ENCODE results near the gene RCOR3.
"Not testable (repeated sequence)": the region's sequence is repeated elsewhere in the genome, so short reads cannot be mapped to it uniquely, and the experiment has no call there.

The RCOR3 gene

GRCh38 chr1:211340622-211341507 is 81.7 kb downstream of the RCOR3 start:
- DNase-seq (ENCODE audit: low spot score) = no peak

- DNase-seq (ENCODE audit: low spot score) = no peak
Observed at GRCh38 chr1:211341999-211342398, 82.8 kb downstream of the RCOR3 start.

GRCh38 chr1:211343607-211344006 is 84.4 kb downstream of the RCOR3 start:
- no peak for DNase-seq (ENCODE audit: low spot score)

- no peak for DNase-seq (ENCODE audit: low spot score)
Observed at GRCh38 chr1:211344152-211344618, 85.0 kb downstream of the RCOR3 start.

- DNase-seq (ENCODE audit: low spot score) = no peak
Observed at GRCh38 chr1:211345719-211346118, 86.6 kb downstream of the RCOR3 start.

- DNase-seq (ENCODE audit: low spot score) = no peak
Observed at GRCh38 chr1:211347077-211347844, 88.1 kb downstream of the RCOR3 start.

GRCh38 chr1:211348547-211348946 is 89.4 kb downstream of the RCOR3 start:
- DNase-seq (ENCODE audit: low spot score) = no peak

GRCh38 chr1:211349741-211350140 is 90.6 kb downstream of the RCOR3 start:
- DNase-seq (ENCODE audit: low spot score) = no peak

- not testable (repeated sequence) for DNase-seq (ENCODE audit: low spot score)
Observed at GRCh38 chr1:211352055-211352454, 92.9 kb downstream of the RCOR3 start.

GRCh38 chr1:211352465-211352864 is 93.3 kb downstream of the RCOR3 start:
- DNase-seq (ENCODE audit: low spot score) = no peak

- peak; percentile 82 for DNase-seq (ENCODE audit: low spot score)
Observed at GRCh38 chr1:211352985-211353515, 93.9 kb downstream of the RCOR3 start.

GRCh38 chr1:211353562-211354212 is 94.5 kb downstream of the RCOR3 start:
- DNase-seq (ENCODE audit: low spot score) = no peak

- DNase-seq (ENCODE audit: low spot score) = no peak
Observed at GRCh38 chr1:211355873-211356272, 96.7 kb downstream of the RCOR3 start.

GRCh38 chr1:211356723-211357407 is 97.7 kb downstream of the RCOR3 start:
- no peak for DNase-seq (ENCODE audit: low spot score)

- DNase-seq (ENCODE audit: low spot score) = no peak
Observed at GRCh38 chr1:211358685-211359084, 99.5 kb downstream of the RCOR3 start.

- no peak for DNase-seq (ENCODE audit: low spot score)
Observed at GRCh38 chr1:211359876-211360275, 100.7 kb downstream of the RCOR3 start.

- no peak for DNase-seq (ENCODE audit: low spot score)
Observed at GRCh38 chr1:211361202-211361601, 102.0 kb downstream of the RCOR3 start.
